CMK (cell line): ENCODE results near the gene ADGRA1.
"Not testable (repeated sequence)": the region's sequence is repeated elsewhere in the genome, so short reads cannot be mapped to it uniquely, and the experiment has no call there.

Experiments used
- DNase-seq: peaks from one replicate; pipeline ENCODE4 v3.0.0-alpha.2; 2010; ENCODE audit warnings: low read depth

Gene ADGRA1

DNA sequence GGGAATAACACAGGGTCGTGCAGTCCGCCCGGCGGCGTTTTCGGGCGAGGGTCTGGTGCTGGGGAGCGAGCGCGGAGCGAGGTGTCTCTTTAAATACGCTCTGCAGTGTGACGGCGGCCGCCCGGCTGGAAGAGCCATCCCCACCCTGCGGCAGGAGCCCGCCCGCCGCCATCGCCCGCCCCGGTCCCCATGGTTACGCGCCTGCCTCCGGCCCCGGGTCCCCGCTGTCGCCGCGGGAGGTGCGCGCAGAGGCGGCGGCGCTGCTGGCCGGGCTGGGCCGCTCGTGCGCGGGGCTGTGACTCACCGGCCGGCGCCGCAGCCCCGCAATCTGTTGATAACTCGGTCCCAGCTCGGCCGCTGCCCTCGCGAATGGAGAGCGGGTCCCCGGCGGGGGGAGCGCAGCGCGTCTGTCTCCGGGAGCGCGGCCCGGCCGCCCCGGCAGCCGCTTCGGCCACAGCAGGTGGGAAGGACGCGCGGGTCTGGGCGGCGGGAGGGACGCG is at the start of gene ADGRA1:
TSS of gene ADGRA1 (plus strand) at position 246 of the 500 bp plus-strand sequence. CDS start 986 bp downstream, outside the sequence.
- no peak for DNase-seq

- no peak for DNase-seq
Observed at GRCh38 chr10:133038036-133038823, 49.5 kb upstream of the ADGRA1 start.

- DNase-seq: no peak
Observed at GRCh38 chr10:133039107-133039802, 48.5 kb upstream of the ADGRA1 start.

GRCh38 chr10:133039803-133040165 is 47.9 kb upstream of the ADGRA1 start:
- DNase-seq: no peak

GRCh38 chr10:133040198-133040597 is 47.5 kb upstream of the ADGRA1 start:
- no peak for DNase-seq

GRCh38 chr10:133041101-133041500 is 46.6 kb upstream of the ADGRA1 start:
- DNase-seq: no peak

DNA sequence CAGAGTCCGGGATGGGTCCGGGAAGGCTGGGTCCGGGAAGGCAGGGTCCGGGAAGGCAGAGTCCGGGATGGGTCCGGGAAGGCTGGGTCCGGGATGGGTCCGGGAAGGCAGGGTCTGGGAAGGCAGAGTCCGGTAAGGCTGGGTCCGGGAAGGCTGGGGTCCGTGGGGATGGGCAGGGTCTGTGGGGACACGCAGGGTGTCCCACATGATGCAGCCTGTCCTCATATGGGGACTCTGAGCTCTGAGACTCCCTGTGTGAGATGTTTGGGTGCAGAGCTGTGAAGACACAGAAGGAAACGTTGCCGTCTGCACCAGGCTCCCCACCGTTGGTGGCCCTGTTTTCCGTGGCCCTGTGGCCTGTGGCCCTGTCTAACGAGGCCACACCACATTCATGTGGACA is 45.7 kb upstream of the ADGRA1 start:
- DNase-seq: no peak

- DNase-seq: no peak
Observed at GRCh38 chr10:133042816-133043215, 44.9 kb upstream of the ADGRA1 start.

GRCh38 chr10:133043541-133044225 is 44.0 kb upstream of the ADGRA1 start:
- DNase-seq: no peak

- DNase-seq: no peak
Observed at GRCh38 chr10:133044401-133044811, 43.3 kb upstream of the ADGRA1 start.

- DNase-seq: no peak
Observed at GRCh38 chr10:133045556-133046389, 42.0 kb upstream of the ADGRA1 start.

DNA sequence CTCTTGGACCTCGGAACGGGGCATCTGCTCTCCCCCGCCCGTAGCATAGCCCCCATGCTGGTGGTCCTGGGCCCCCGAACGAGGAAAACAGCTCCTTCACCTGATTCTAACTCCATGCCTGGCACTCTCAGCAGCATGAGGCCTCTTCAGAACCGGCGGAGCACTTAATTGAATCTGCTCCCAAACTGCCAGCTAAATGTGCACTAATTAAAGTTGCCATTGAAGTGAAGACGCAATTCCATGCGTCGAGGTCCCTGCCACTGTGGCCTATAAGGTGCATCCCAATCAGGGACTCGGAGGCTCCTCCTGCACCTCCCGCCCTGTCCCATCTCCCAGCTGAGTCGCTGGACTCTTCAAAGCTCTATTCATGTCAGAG is 41.3 kb upstream of the ADGRA1 start:
- DNase-seq: no peak

GRCh38 chr10:133047526-133048123 is 40.1 kb upstream of the ADGRA1 start:
- no peak for DNase-seq

- no peak for DNase-seq
Observed at GRCh38 chr10:133048266-133048665, 39.5 kb upstream of the ADGRA1 start.

DNA sequence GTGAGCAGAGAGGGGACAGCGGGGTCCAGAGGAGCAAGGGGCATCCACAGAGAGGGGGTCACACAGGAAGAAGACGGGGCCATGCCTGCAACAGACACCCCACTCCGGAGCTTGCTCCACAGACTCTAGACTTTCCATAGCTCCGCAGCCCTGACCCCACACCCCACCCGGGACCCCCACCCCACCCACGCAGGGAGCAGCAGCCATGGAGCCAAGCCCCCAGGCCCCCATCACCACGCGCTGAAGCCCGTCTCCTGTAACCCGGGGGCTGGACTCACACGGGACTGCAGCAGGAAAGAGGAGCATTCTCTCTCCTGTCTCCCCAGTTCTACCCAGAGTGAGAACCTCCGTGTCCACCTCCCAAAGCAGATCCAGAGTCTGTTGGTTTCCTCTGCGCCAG is 38.8 kb upstream of the ADGRA1 start:
- DNase-seq: no peak

DNA sequence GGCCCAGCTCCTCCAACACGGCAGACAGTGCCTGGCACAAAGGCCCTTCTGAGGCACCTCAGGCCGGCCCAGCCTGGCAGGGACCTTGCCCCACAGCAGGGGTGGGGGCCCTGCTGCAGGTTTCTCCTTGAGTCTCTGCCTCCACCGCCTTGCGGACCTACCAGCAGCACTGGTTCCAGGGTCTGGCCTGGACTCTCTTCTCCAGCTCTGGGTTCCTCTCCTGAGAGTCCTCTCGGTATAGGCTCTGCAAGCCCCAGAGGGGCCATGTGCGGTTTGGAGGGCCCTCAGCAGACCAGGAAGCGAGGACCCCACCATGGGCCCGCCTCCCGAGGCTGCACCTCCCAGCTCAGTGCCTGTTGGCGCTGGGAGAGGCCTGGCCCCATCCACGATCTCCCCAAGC is 38.1 kb upstream of the ADGRA1 start:
- DNase-seq: no peak

GRCh38 chr10:133050371-133050770 is 37.4 kb upstream of the ADGRA1 start:
- no peak for DNase-seq

GRCh38 chr10:133052076-133052475 is 35.6 kb upstream of the ADGRA1 start:
- DNase-seq: no peak

DNA sequence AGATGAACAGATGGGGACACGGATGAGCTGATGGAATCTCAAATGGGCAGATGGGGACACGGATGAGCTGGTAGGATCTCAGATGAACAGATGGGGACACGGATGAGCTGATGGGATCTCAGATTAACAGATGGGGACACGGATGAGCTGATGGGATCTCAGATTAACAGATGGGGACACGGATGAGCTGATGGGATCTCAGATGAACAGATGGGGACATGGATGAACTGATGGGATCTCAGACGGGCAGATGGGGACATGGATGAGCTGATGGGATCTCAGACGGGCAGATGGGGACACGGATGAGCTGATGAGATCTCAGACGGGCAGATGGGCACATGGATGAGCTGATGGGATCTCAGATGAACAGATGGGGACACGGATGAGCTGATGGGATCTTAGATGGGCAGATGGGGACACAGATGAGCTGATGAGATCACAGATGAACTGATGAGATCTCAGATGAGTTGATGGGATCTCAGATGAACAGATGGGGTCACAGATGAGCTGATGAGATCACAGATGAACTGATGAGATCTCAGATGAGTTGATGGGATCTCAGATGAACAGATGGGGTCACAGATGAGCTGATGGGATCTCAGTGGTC is 34.1 kb upstream of the ADGRA1 start:
- DNase-seq: not testable (repeated sequence)

GRCh38 chr10:133055470-133055869 is 32.3 kb upstream of the ADGRA1 start:
- DNase-seq: no peak

- DNase-seq: no peak
Observed at GRCh38 chr10:133056001-133056400, 31.7 kb upstream of the ADGRA1 start.
